BJ (cell line): Measurements from ENCODE around the gene ACSF3. TPM values are rescaled to one million over a fixed set of nuclear protein-coding genes. Genes with fewer than 3 reads are reported as not detected.
"Not testable (repeated sequence)": the region's sequence is repeated elsewhere in the genome, so short reads cannot be mapped to it uniquely, and the experiment has no call there.

Source experiments
- CTCF ChIA-PET: fragments of 350-600 bp; formaldehyde crosslinking; extraction: SDS; loops from one replicate; lab custom pipeline; 2021; ENCODE audit warnings: antibody characterized with exemption, inconsistent platforms; lab: Yijun Ruan, JAX
- POLR2A ChIA-PET: fragments of 300-600 bp; sonication (Branson Sonifier 250); formaldehyde crosslinking; extraction: SDS; loops from one replicate; lab custom pipeline; 2021; ENCODE audit warnings: antibody characterized with exemption; lab: Charles Lee
- DNase-seq: peaks from one replicate; pipeline ENCODE4 v3.0.0-alpha.2; 2011; ENCODE audit warnings: low read depth
- H3K27me3 ChIP-seq: 2 replicates; pipeline ENCODE4 v1.6.0; 2011; ENCODE audit warnings: low read length; ENCODE audit not compliant: control insufficient read depth, insufficient read depth
- H3K36me3 ChIP-seq: 2 replicates; pipeline ENCODE4 v1.5.1; 2011; ENCODE audit warnings: low read length; ENCODE audit not compliant: control insufficient read depth, insufficient read depth
- H3K4me3 ChIP-seq: 2 replicates; pipeline ENCODE4 v1.5.1; 2011; ENCODE audit warnings: low read depth, mild to moderate bottlenecking, control low read depth, low read length
- CTCF ChIP-seq: IDR thresholded peaks from 2 replicates; pipeline ENCODE4 v1.5.1; 2011; ENCODE audit warnings: low read depth, mild to moderate bottlenecking, control low read depth, inconsistent platforms, low read length, moderate library complexity; ENCODE audit not compliant: insufficient read depth
- polyA plus RNA-seq: library from polyadenylated mRNA; depleted of rRNA; stranded (reverse); fragments of >200 nt; gene quantifications from 2 replicates; pipeline ENCODE4 v1.2.3, GENCODE V29; 2011

Gene ACSF3
- polyA plus RNA-seq, 1 experiment = 12.5 TPM

GRCh38 chr16:89191033-89191900 is 97.6 kb downstream of the ACSF3 start:
- H3K36me3 ChIP-seq = no peaks in the 10 kb centered on the region
- CTCF ChIA-PET = no interaction called here
- H3K4me3 ChIP-seq = no peak overlapping the region; the same call in 1 of the 2 replicates
- no peaks in the 10 kb centered on the region for H3K27me3 ChIP-seq
- no peak for DNase-seq
- no peak for TF ChIP-seq CTCF
- POLR2A ChIA-PET = no interaction called here

GRCh38 chr16:89191901-89192185 is 98.2 kb downstream of the ACSF3 start:
- CTCF ChIA-PET = no interaction called here
- no peaks in the 10 kb centered on the region for H3K27me3 ChIP-seq
- DNase-seq = no peak
- TF ChIP-seq CTCF = no peak
- peak overlapping the region; percentile 50 for H3K4me3 ChIP-seq
- POLR2A ChIA-PET = no interaction called here
- H3K36me3 ChIP-seq = no peaks in the 10 kb centered on the region

GRCh38 chr16:89192186-89192955 is 98.7 kb downstream of the ACSF3 start:
- CTCF ChIA-PET = interaction anchor here (0.6 to 0.7 kb wide), 2 partner anchors 45 to 278 kb away, joined by 3 to 4 read pairs; no protein-coding TSS in a partner anchor
- peak overlapping the region; percentile 50 for H3K4me3 ChIP-seq
- H3K27me3 ChIP-seq, H3K36me3 ChIP-seq, POLR2A ChIA-PET: not testable (repeated sequence)
- peak; percentile 24 for DNase-seq

- H3K36me3 ChIP-seq = no peaks in the 10 kb centered on the region
- ChIA-PET POLR2A (no interaction called here), CTCF (interaction anchor here (0.6 to 0.7 kb wide), 2 partner anchors 44 to 278 kb away, joined by 3 to 4 read pairs; no protein-coding TSS in a partner anchor)
- DNase-seq = no peak
- H3K27me3 ChIP-seq = no peaks in the 10 kb centered on the region
- H3K4me3 ChIP-seq = peak overlapping the region; percentile 5; the same call in 1 of the 2 replicates
- no peak for TF ChIP-seq CTCF
Observed at GRCh38 chr16:89192956-89193575, 99.4 kb downstream of the ACSF3 start.

GRCh38 chr16:89193576-89194293 is 100.1 kb downstream of the ACSF3 start:
- ChIA-PET POLR2A (no interaction called here), CTCF (no interaction called here)
- no peak for DNase-seq
- no peak overlapping the region for H3K4me3 ChIP-seq
- H3K36me3 ChIP-seq = no peaks in the 10 kb centered on the region
- no peak for TF ChIP-seq CTCF
- no peaks in the 10 kb centered on the region for H3K27me3 ChIP-seq
